A673 (cell line): Measurements from ENCODE around the gene SLC16A7.

Experiments used
- EZH2 ChIP-seq: fragments of 200-600 bp; sonication (generic); IDR thresholded peaks from 2 replicates; pipeline ENCODE4 v1.6.1; 2017; ENCODE audit warnings: borderline replicate concordance, low read depth, mild to moderate bottlenecking, mixed read lengths, antibody characterized with exemption, low read length; ENCODE audit not compliant: poor library complexity, severe bottlenecking
- TF ChIP-seq, protein P1 (sequence below): fragments of 300-800, 200-600 bp; sonication (generic); conservative IDR thresholded peaks from 2 replicates; pipeline ENCODE4 v1.5.1; 2017; ENCODE audit warnings: low read depth, mild to moderate bottlenecking, antibody characterized with exemption, low read length, moderate library complexity, mixed read lengths

DNA sequence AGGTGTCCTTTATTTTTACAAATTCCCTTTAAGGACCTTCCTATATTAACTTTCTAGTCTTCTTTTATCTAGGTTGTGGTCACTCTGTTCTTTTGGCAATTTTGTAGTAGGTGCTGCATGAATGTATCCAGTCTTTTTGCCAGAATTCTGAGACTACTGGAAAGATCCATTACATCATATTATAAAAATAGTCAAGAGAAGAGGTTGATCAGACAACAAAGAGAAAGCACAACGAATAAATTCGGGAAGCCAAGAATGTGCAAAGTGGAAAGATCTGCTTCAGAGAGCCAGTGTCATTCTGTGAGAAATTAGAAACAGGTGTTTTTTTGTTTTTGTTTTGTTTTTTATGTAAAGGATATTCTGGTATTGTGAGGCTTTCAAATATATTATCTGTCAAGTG, 15.8 kb upstream of the SLC16A7 start:
- TF ChIP-seq, protein P1, sequence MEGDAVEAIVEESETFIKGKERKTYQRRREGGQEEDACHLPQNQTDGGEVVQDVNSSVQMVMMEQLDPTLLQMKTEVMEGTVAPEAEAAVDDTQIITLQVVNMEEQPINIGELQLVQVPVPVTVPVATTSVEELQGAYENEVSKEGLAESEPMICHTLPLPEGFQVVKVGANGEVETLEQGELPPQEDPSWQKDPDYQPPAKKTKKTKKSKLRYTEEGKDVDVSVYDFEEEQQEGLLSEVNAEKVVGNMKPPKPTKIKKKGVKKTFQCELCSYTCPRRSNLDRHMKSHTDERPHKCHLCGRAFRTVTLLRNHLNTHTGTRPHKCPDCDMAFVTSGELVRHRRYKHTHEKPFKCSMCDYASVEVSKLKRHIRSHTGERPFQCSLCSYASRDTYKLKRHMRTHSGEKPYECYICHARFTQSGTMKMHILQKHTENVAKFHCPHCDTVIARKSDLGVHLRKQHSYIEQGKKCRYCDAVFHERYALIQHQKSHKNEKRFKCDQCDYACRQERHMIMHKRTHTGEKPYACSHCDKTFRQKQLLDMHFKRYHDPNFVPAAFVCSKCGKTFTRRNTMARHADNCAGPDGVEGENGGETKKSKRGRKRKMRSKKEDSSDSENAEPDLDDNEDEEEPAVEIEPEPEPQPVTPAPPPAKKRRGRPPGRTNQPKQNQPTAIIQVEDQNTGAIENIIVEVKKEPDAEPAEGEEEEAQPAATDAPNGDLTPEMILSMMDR, result no peak
- no peak for TF ChIP-seq EZH2
